Fibroblast of the aortic adventitia (primary cell): ENCODE results near the gene ANKS1A. TPM values are rescaled to one million over a fixed set of nuclear protein-coding genes. Genes with fewer than 3 reads are reported as not detected.

Experiments
- DNase-seq: peaks from one replicate; pipeline ENCODE4 v3.0.0-alpha.2; 2010; ENCODE audit warnings: low read depth
- H3K4me3 ChIP-seq: 2 replicates; pipeline ENCODE4 v1.5.1; 2011; ENCODE audit warnings: low read depth, mild to moderate bottlenecking, control low read depth, low read length, moderate library complexity
- total RNA-seq: library from RNA; depleted of rRNA; stranded (reverse); fragments of >200 nt; gene quantifications from 2 replicates; pipeline ENCODE4 v1.2.3, GENCODE V29; 2012; ENCODE audit warnings: low replicate concordance
- TF ChIP-seq, protein P1 (sequence below): IDR thresholded peaks from 2 replicates; pipeline ENCODE4 v1.5.1; 2011; ENCODE audit warnings: mild to moderate bottlenecking, low read length, control low read depth, inconsistent platforms; ENCODE audit not compliant: insufficient read depth

ANKS1A gene
- total RNA-seq, 1 donor: 7.6 TPM

- H3K4me3 ChIP-seq: no peak overlapping the region
- TF ChIP-seq, protein P1, sequence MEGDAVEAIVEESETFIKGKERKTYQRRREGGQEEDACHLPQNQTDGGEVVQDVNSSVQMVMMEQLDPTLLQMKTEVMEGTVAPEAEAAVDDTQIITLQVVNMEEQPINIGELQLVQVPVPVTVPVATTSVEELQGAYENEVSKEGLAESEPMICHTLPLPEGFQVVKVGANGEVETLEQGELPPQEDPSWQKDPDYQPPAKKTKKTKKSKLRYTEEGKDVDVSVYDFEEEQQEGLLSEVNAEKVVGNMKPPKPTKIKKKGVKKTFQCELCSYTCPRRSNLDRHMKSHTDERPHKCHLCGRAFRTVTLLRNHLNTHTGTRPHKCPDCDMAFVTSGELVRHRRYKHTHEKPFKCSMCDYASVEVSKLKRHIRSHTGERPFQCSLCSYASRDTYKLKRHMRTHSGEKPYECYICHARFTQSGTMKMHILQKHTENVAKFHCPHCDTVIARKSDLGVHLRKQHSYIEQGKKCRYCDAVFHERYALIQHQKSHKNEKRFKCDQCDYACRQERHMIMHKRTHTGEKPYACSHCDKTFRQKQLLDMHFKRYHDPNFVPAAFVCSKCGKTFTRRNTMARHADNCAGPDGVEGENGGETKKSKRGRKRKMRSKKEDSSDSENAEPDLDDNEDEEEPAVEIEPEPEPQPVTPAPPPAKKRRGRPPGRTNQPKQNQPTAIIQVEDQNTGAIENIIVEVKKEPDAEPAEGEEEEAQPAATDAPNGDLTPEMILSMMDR: no peak
- no peak for DNase-seq
Measured at GRCh38 chr6:35059596-35060345, 170.7 kb downstream of the ANKS1A start.

DNA sequence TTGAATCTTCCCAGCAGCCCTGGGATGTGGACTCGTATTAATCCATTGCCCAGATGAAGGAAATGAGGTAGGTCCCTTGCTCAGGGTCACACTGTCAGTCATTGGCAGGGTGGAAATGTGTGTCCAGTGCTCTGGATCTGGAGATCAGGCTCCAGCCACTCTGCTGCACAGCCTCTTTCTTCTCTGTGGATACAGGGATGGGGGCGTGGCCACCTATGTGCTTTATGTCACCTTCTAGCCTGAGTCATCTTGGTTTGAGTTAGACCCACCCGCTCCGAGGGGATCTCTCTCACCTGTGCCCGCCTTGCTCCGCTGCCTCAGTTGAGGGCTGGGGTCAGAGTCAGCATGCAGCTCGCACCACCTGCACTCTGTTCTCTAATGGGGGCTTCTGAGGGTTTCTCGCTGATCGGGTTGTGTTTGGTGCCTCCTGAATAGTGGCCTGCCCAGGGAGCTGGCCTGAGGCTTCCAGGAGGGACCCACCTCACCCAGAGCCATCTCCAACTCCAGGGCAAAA, 172.1 kb downstream of the ANKS1A start:
- DNase-seq: no peak
- TF ChIP-seq, protein P1: no peak
- H3K4me3 ChIP-seq: no peak overlapping the region

GRCh38 chr6:35061651-35062410, 172.8 kb downstream of the ANKS1A start:
- no peak for DNase-seq
- TF ChIP-seq, protein P1: no peak
- H3K4me3 ChIP-seq: no peak overlapping the region

DNA sequence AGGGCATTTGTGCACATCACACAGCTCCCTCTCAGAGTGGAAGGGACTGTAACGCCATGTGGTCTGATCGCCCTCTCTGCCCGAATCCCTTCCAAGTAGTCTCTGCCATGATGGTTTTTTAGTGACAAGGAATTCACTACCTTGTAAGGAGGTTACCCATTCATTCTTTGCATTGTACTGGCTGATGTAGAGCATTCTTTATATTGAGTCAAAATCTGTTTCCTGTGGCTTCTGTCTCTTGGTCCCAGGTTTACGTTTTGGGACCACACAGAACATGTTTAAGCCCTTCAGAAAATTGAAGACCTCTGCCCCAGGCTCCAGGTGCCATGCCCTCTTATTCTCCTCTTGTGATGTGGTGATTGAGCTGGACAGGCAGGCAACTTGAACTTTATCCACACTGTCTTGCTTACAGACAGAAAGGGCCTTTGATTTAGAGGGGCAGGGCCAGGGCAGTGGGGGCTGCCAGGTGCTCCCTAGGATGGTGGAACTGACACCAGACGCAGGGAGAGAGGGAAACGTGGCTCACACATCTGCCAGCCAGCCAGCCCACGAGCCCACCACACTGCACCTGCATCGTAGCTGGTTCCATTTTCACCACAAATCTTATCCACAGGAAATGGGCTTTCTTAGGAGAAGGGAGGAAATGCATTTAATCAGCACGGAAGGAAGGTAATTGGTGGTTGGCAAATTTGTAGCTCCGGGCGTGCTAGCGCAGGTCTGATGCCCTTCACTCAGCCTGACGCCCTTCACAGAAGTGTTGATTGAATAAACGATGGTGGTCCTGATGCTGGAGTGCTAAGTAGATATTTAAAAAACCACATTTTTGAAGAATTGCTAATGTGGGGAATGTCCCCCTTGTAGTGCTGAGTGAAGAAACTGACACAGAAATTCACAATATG, 173.9 kb downstream of the ANKS1A start:
- TF ChIP-seq, protein P1: no peak
- no peak for DNase-seq
- no peak overlapping the region for H3K4me3 ChIP-seq

DNA sequence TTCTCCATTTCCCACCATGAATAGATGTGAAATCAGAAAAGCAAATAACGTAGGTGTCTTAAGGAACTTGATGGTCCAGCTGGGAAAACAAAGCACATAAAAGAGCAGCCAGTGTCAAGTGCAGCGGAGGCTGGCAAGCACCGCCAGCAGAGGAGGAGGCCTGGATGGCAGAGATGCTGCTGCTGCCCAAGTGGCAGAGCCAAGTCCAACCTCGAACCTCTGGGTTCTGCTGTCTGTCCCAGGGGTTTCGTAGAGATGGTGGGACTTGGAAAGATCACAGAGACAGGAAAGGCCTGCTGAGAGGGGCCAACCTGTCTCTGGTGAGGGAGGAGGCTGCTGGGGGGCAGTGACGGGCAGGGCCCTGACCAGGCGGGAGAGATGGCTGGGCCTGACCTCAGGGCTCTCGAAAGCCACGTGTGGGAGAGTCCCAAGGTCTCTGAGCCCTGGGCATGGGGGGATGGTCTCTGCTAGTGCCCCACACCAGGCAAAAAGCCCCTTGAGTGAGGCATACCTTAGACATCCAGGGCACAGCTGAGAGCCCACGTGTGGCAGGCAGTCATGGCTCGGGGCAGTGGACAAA, 174.7 kb downstream of the ANKS1A start:
- TF ChIP-seq, protein P1: no peak
- DNase-seq: no peak

GRCh38 chr6:35064290-35064689, 175.2 kb downstream of the ANKS1A start:
- TF ChIP-seq, protein P1: no peak
- H3K4me3 ChIP-seq: no peak overlapping the region
- DNase-seq: no peak

More for the DNA sequence above, 174.7 kb downstream of the ANKS1A start:
- no peak overlapping the region for H3K4me3 ChIP-seq
